ENCODE data around the gene PRELID3B.

The PRELID3B gene

GRCh38 chr20:59055302-59055701, 12.7 kb upstream of the PRELID3B start:
- no peaks in the 10 kb centered on the region for H3K9me2 ChIP-seq (ENCODE audit: low read depth, low read length)
- no peak overlapping the region for H3K27ac ChIP-seq (ENCODE audit: low read depth, low read length, poor library complexity, severe bottlenecking)
- TF ChIP-seq EZH2 (IDR thresholded peaks at IDR 0.05; ENCODE audit: borderline replicate concordance, low read length): no peak
- TF ChIP-seq CTCF (IDR thresholded peaks at IDR 0.05; ENCODE audit: low read length): peak; percentile 40

GRCh38 chr20:59051666-59052185, 9.1 kb upstream of the PRELID3B start:
- TF ChIP-seq EZH2 (IDR thresholded peaks at IDR 0.05; ENCODE audit: borderline replicate concordance, low read length): no peak
- H3K79me2 ChIP-seq (ENCODE audit: insufficient read depth, low read length): no peaks in the 10 kb centered on the region
- no peaks in the 10 kb centered on the region for H4K20me1 ChIP-seq (ENCODE audit: insufficient read depth, low read length)
- no peaks in the 10 kb centered on the region for H3K27me3 ChIP-seq (ENCODE audit: insufficient read depth, low read length)
- no peak overlapping the region for H3K9ac ChIP-seq (ENCODE audit: low read length)
- H3K9me2 ChIP-seq (ENCODE audit: low read depth, low read length): no peaks in the 10 kb centered on the region
- H3K36me3 ChIP-seq (ENCODE audit: insufficient read depth, low read length): no peaks in the 10 kb centered on the region
- H3K27ac ChIP-seq (ENCODE audit: low read depth, low read length, poor library complexity, severe bottlenecking): no peak overlapping the region
- H2AFZ ChIP-seq (ENCODE audit: low read length): no peak overlapping the region
- H3F3A ChIP-seq (ENCODE audit: insufficient read depth, low read length): no peaks in the 10 kb centered on the region
- H3K4me3 ChIP-seq (ENCODE audit: low read depth, low read length, poor library complexity, severe bottlenecking): no peak overlapping the region
- no peaks in the 10 kb centered on the region for H3K4me1 ChIP-seq (ENCODE audit: insufficient read depth, low read length, severe bottlenecking)
- no peaks in the 10 kb centered on the region for H3K9me3 ChIP-seq (ENCODE audit: low read length)
- no peak overlapping the region for H3K4me2 ChIP-seq (ENCODE audit: low read length)

More at GRCh38 chr20:59055302-59055701, 12.7 kb upstream of the PRELID3B start:
- H3K9ac ChIP-seq (ENCODE audit: low read length): no peak overlapping the region
- H3K27me3 ChIP-seq (ENCODE audit: insufficient read depth, low read length): no peaks in the 10 kb centered on the region
- H3F3A ChIP-seq (ENCODE audit: insufficient read depth, low read length): no peaks in the 10 kb centered on the region
- H2AFZ ChIP-seq (ENCODE audit: low read length): no peak overlapping the region
- no peaks in the 10 kb centered on the region for H3K4me1 ChIP-seq (ENCODE audit: insufficient read depth, low read length, severe bottlenecking)
- H3K4me2 ChIP-seq (ENCODE audit: low read length): no peak overlapping the region
- H3K36me3 ChIP-seq (ENCODE audit: insufficient read depth, low read length): no peaks in the 10 kb centered on the region
- H4K20me1 ChIP-seq (ENCODE audit: insufficient read depth, low read length): no peaks in the 10 kb centered on the region
- H3K79me2 ChIP-seq (ENCODE audit: insufficient read depth, low read length): no peaks in the 10 kb centered on the region
- H3K9me3 ChIP-seq (ENCODE audit: low read length): no peaks in the 10 kb centered on the region
- no peak overlapping the region for H3K4me3 ChIP-seq (ENCODE audit: low read depth, low read length, poor library complexity, severe bottlenecking)

- Histone ChIP-seq H3F3A (ENCODE audit: insufficient read depth, low read length) (no peaks in the 10 kb centered on the region), H2AFZ (ENCODE audit: low read length) (no peak overlapping the region), H3K36me3 (ENCODE audit: insufficient read depth, low read length) (no peaks in the 10 kb centered on the region), H3K27me3 (ENCODE audit: insufficient read depth, low read length) (no peaks in the 10 kb centered on the region), H3K4me3 (ENCODE audit: low read depth, low read length, poor library complexity, severe bottlenecking) (no peak overlapping the region), H3K9ac (ENCODE audit: low read length) (no peak overlapping the region), H4K20me1 (ENCODE audit: insufficient read depth, low read length) (no peaks in the 10 kb centered on the region), H3K9me3 (ENCODE audit: low read length) (no peaks in the 10 kb centered on the region), H3K79me2 (ENCODE audit: insufficient read depth, low read length) (no peaks in the 10 kb centered on the region), H3K9me2 (ENCODE audit: low read depth, low read length) (no peaks in the 10 kb centered on the region), H3K27ac (ENCODE audit: low read depth, low read length, poor library complexity, severe bottlenecking) (no peak overlapping the region), H3K4me2 (ENCODE audit: low read length) (no peak overlapping the region), H3K4me1 (ENCODE audit: insufficient read depth, low read length, severe bottlenecking) (no peaks in the 10 kb centered on the region)
- TF ChIP-seq CTCF (IDR thresholded peaks at IDR 0.05; ENCODE audit: low read length) (no peak), EZH2 (IDR thresholded peaks at IDR 0.05; ENCODE audit: borderline replicate concordance, low read length) (no peak)
These were observed 7.9 kb upstream of the PRELID3B start for GRCh38 chr20:59050437-59050836.

- H3K9me3 ChIP-seq (ENCODE audit: low read length): no peaks in the 10 kb centered on the region
- H3K27ac ChIP-seq (ENCODE audit: low read depth, low read length, poor library complexity, severe bottlenecking): no peak overlapping the region
- no peaks in the 10 kb centered on the region for H4K20me1 ChIP-seq (ENCODE audit: insufficient read depth, low read length)
- H3K4me1 ChIP-seq (ENCODE audit: insufficient read depth, low read length, severe bottlenecking): peaks cover 7% of the 10 kb centered on the region
- H3K79me2 ChIP-seq (ENCODE audit: insufficient read depth, low read length): no peaks in the 10 kb centered on the region
- no peak overlapping the region for H3K4me2 ChIP-seq (ENCODE audit: low read length)
- H3K9ac ChIP-seq (ENCODE audit: low read length): no peak overlapping the region
- no peaks in the 10 kb centered on the region for H3F3A ChIP-seq (ENCODE audit: insufficient read depth, low read length)
- no peak for TF ChIP-seq CTCF (IDR thresholded peaks at IDR 0.05; ENCODE audit: low read length)
- no peak for TF ChIP-seq EZH2 (IDR thresholded peaks at IDR 0.05; ENCODE audit: borderline replicate concordance, low read length)
- no peaks in the 10 kb centered on the region for H3K9me2 ChIP-seq (ENCODE audit: low read depth, low read length)
- H3K36me3 ChIP-seq (ENCODE audit: insufficient read depth, low read length): no peaks in the 10 kb centered on the region
- no peak overlapping the region for H3K4me3 ChIP-seq (ENCODE audit: low read depth, low read length, poor library complexity, severe bottlenecking)
- no peaks in the 10 kb centered on the region for H3K27me3 ChIP-seq (ENCODE audit: insufficient read depth, low read length)
- no peak overlapping the region for H2AFZ ChIP-seq (ENCODE audit: low read length)
These were observed 6.1 kb upstream of the PRELID3B start for GRCh38 chr20:59048681-59049030.
